ENCODE results near the gene MORN1.
A peak's percentile ranks its signal among the peaks of the same experiment; 100 is the strongest.

The MORN1 gene

DNA sequence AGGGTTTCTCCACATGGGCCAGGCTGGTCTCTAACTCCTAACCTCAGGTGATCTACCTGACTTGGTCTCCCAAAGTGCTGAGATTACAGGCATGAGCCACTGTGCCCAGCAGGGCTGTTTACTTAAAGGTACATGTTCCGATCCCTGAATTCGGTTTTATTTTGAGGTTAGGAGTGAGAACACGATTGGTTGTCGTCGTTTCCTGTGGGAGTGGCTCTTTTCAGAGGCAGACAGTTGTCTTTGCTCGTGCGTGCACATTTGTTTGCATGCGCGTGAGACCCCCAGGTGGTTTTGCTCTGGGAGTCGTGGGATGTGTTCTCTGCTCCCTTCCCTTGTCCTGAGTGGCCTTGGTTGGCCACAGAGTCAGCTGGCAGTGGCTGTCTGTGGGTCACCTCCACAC lies 103.0 kb downstream of the MORN1 start:
- Histone ChIP-seq H3K36me3 (no peaks in the 10 kb centered on the region; the same call in 1 of the 2 replicates), H3K4me3 (ENCODE audit: low read depth, low read length) (no peak overlapping the region), H3K27me3 (ENCODE audit: insufficient read depth, low read depth, severe bottlenecking) (no peaks in the 10 kb centered on the region), H3K27ac (no peak overlapping the region), H3K9me3 (ENCODE audit: severe bottlenecking) (no peaks in the 10 kb centered on the region)
- no peak for TF ChIP-seq CTCF (IDR thresholded peaks at IDR 0.05; ENCODE audit: low read depth, low read length)
- DNase-seq, result no peak

DNA sequence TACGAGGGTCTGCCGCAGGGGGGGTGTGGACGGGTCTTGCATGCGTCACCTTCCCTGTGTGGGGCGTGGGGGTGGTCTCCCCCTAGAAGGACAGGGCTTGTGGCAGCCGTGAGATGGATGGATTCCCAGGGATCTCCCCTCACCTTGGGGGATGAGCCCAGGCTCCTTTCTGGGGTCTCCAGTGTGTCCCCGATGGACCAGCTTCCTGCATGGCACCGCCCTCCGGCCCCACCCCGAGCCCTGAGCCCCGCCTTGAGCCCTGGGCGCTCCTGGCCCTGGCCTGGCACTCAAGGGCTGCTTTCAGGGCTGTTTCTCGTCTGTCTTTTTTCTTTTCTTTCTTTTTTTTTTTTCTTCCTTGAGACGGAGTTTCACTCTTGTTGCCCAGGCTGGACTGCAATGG lies 103.7 kb downstream of the MORN1 start:
- TF ChIP-seq CTCF (IDR thresholded peaks at IDR 0.05; ENCODE audit: low read depth, low read length), result no peak
- H3K9me3 ChIP-seq (ENCODE audit: severe bottlenecking), result no peaks in the 10 kb centered on the region
- H3K4me3 ChIP-seq (ENCODE audit: low read depth, low read length), result no peak overlapping the region
- H3K27me3 ChIP-seq (ENCODE audit: insufficient read depth, low read depth, severe bottlenecking), result no peaks in the 10 kb centered on the region
- H3K27ac ChIP-seq, result no peak overlapping the region
- H3K36me3 ChIP-seq, result no peaks in the 10 kb centered on the region; the same call in none of the 2 replicates
- DNase-seq, result no peak

GRCh38 chr1:2286923-2287322 lies 104.4 kb downstream of the MORN1 start:
- no peaks in the 10 kb centered on the region; the same call in none of the 2 replicates for H3K36me3 ChIP-seq
- no peak overlapping the region for H3K27ac ChIP-seq
- DNase-seq, result no peak
- H3K9me3 ChIP-seq (ENCODE audit: severe bottlenecking), result no peaks in the 10 kb centered on the region
- TF ChIP-seq CTCF (IDR thresholded peaks at IDR 0.05; ENCODE audit: low read depth, low read length), result no peak
- no peak overlapping the region for H3K4me3 ChIP-seq (ENCODE audit: low read depth, low read length)
- H3K27me3 ChIP-seq (ENCODE audit: insufficient read depth, low read depth, severe bottlenecking), result no peaks in the 10 kb centered on the region

GRCh38 chr1:2284932-2285331 lies 106.4 kb downstream of the MORN1 start:
- Histone ChIP-seq H3K4me3 (ENCODE audit: low read depth, low read length) (no peak overlapping the region), H3K36me3 (no peaks in the 10 kb centered on the region; the same call in none of the 2 replicates), H3K9me3 (ENCODE audit: severe bottlenecking) (no peaks in the 10 kb centered on the region), H3K27me3 (ENCODE audit: insufficient read depth, low read depth, severe bottlenecking) (no peaks in the 10 kb centered on the region), H3K27ac (0 out of 2 replicates have a peak overlapping the region, but pooled peaks have one; percentile 26)
- TF ChIP-seq CTCF (IDR thresholded peaks at IDR 0.05; ENCODE audit: low read depth, low read length), result no peak
- no peak for DNase-seq

DNA sequence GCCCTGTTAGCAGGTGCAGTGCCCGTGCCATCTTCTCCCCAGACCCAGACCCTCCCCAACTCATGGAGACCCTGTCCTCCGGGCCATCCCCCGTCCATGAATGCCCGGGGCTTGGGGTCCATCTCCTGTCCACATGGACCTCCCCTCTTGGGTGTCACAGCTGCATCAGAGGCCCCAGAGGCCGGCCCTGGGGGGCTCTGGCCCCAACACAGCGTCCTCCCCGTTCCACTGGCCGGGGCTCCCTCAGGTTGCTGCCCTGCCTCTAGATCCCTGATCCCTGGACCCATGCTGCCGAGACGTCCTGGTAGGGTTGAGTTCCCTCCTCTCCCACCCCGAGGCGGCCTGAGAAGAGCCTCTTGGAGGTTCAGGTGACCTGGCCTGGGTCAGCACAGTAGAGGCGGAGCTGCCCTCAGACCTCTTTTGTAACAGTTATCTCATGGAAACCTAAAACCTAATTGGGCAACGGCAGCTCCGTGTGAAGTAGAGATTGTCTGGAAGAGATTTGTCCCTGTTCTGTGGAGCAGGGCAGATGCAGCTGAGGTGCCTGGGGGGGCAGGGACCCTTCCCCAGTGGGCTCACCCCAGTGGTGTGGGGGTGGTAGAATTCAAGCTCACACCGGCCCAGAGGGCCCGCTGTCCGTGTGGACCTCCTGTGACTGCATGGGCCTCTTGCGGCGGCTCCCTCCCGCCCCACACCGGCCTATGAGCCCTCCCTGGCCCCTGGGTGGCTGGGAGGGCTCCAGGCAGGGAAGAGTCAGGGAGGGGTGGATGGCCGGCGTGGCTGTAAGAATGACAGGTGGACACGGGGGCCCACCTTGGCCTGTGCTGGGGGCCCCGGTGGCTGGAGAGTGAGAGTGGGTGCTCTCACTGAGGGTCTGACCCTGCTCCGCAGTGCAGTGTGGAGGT lies 107.1 kb downstream of the MORN1 start:
- no peak for TF ChIP-seq CTCF (IDR thresholded peaks at IDR 0.05; ENCODE audit: low read depth, low read length)
- H3K9me3 ChIP-seq (ENCODE audit: severe bottlenecking), result no peaks in the 10 kb centered on the region
- no peak overlapping the region for H3K4me3 ChIP-seq (ENCODE audit: low read depth, low read length)
- 0 out of 2 replicates have a peak overlapping the region, but pooled peaks have one; percentile 26 for H3K27ac ChIP-seq
- H3K27me3 ChIP-seq (ENCODE audit: insufficient read depth, low read depth, severe bottlenecking), result no peaks in the 10 kb centered on the region
- DNase-seq, result no peak
- H3K36me3 ChIP-seq, result no peaks in the 10 kb centered on the region; the same call in none of the 2 replicates
